Measurements from ENCODE around the gene RAD51AP1.

Gene RAD51AP1

DNA sequence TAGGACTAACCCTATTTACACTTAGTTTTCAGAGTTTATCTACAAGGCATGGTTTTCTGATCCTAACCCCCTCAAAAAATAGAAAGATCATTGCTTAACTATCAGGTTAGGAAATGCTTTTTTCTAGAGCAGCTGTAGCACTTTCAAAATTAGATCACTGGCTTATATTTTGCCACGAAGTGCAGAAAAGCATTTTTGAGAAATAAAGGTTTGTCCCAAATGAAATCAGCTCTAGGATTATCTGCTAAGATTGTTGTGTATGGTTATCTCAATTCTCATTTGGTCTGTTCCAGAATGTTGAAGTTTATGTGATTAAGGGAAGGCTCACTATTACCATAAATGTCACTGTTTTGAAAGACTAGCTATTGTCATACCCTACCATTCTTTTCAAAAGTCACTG, 13.5 kb downstream of the RAD51AP1 start:
- no peak for DNase-seq

DNA sequence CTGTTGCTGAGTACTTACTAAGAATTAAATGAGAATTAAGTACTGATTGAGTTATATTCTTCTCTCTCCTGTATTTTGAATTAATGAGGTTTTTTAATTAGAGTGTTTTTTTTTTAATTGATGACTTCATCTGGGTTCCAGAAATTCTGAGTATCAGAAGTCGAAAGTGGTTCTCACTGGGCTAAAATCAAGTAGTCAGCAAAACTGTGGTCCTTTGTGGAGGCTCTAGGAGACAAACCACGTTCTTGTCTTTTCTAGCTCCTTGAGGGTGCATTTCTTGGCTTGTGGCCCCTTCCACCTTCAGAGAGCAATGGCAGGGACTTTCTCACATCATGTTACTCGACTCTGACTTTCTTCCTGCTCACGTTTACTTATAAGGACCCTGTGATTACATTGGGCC, 15.3 kb downstream of the RAD51AP1 start:
- no peak for DNase-seq

DNA sequence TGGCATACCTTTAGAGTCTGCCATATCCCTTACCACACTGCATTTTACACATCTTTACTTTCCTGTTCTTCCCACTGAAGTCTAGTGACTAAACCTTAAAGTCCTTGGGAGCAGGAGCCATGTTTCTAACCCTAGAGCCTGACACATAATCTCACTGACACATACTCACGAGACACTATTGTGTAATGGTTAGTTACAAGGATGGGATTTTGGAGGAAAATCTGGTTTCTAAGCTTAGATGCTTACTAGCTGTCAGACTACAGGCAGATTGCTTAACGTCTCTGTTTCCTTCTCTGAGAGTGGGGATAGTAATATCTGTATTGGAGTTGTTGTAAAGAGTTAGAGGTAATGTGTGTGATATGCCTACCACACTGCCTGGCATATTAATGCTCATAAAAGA, 17.1 kb downstream of the RAD51AP1 start:
- DNase-seq: no peak

DNA sequence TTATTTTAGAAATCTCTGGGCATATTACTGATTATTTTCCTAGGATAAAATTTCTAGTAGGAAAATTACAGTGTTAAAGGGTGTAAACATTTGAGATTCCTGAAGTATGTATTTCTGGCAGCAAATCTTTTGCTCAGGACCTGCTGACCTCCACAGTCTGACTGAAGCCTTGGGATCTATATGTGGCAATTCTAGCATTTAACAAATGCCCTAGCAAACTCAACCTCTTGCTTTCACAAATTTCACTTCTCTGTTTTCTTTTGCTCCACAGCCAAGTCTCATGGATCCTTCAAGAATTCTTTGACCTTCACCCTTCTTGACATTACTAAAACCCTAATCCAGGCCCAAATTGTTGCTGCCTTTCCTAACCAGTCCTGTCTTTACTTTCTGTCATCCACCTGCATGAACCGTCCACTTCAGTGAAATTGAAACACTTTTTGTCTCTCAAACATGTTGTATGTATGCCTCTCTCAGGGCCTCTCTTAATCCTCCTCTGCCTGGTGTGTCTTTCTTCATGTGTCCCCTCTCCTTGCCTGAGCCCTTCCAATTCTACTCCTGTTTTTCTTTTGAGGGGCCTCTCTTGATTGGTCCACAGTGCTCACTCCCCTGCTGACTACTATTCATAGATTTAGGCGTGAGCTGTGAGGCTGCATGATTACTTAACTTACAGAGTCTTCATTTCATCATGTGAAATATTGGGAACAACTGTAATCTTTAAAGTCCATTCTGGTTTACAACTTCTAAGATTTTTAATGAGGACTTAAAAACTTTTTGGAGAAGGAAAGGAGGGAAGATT, 18.2 kb downstream of the RAD51AP1 start:
- DNase-seq: no peak

DNA sequence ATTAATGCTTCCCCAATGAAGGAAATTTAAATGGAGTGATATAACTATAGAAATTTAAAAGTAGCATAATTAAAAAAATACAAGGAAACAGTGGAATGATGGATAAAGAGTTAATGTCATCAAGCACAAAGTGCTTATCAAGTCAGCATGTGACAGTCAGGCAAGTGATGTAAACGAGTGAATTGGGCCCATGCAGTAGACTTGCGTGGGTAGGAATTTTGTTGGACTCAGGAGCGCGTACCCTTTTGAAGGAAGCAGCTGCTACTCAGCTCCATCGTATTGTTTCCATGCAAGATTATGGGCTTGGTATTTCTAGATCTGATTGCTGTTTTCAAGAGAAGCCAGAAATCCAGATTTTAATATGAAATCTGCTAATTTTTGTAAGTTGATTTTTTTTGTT, 18.9 kb downstream of the RAD51AP1 start:
- no peak for DNase-seq

DNA sequence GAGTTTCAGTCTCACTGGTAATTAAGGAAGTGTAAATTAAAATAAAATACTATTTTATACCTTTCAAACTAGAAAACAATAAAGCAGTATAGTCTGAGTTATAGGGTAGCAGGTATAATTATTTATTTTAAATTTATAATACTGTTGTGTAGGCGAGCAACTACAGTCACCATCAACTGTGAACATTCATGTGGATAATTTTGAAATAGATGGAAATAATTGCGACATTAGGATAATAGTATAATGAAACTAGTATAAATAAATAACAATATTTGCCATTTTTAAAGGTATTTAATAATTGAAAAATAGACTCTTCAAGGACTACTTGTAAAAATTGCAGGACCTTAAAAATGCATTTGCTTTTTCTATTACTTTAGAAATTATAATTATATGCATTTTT, 19.5 kb downstream of the RAD51AP1 start:
- no peak for DNase-seq

DNA sequence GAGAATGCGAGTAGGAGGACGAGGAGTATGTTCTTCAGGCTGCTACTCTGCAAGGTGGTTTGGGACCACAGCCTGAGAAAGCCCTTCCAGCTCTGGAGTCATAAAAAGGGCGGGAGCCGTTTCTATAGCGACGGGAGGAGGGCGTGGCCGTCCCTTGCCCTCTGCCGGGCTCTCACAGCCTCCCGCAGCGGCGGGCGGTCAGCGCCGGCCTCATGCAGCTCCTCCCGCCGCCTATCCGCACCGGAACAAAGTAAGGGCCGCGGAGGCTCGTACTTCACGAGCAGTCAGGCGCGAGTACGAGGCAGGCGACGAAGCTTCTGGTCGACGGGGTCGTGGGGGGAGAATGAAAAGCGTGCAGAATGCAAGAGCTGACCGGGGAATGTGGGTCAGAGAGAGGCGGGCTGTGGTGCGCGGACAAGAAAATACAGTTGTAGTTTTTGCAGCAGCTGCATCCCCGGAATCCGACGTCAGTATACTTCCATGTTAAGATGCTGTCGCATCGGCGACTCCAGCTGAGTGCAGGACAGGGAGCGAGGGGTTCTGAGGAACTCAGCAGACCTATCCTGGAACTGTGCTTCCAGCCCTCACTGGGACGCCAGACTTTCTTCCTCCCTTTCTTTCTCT, 23.5 kb downstream of the RAD51AP1 start, which contains the start of gene DYRK4:
Gene DYRK4, plus strand, starts transcription at position 175 of the 624 bp plus-strand sequence. Its CDS starts 38 bp downstream, at position 213.
- DNase-seq: no peak

DNA sequence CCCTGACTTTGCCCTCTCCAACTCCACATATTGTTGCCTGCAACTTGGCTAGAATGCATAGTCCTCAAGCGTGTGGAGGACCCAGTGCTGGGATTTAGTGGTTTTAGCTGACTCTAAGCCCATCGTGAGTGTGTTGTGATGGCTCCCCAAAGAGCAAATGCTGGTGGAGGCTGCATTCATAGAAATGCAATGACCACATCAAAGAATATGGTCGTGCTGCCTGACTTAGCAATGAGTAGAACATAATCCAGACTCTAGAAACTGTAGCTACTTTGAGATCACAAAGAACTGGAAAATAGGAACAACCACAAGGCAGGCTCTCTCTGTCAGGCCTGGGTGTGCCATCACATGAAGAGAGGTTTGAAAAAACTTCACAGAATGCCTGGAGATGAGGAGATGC, 24.6 kb downstream of the RAD51AP1 start:
- DNase-seq: no peak

DNA sequence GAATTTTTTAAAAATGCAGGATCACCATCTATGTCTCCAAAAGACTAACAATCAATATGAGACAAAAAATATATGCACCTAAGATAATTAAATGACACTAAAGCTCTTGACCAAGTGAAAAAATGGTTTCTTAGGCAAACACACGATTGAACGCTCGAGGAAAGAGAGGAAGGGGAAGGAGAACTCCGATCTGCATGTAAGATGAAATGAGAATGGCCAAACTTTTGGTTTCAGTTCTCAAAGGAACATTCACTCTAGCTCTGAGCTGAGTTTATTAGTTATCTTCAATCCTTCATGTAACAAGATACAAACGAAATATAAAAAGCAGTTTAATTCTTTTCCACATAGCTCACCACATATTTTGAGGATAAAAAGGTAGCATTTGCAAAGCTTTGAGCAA, 26.1 kb downstream of the RAD51AP1 start:
- DNase-seq: no peak

DNA sequence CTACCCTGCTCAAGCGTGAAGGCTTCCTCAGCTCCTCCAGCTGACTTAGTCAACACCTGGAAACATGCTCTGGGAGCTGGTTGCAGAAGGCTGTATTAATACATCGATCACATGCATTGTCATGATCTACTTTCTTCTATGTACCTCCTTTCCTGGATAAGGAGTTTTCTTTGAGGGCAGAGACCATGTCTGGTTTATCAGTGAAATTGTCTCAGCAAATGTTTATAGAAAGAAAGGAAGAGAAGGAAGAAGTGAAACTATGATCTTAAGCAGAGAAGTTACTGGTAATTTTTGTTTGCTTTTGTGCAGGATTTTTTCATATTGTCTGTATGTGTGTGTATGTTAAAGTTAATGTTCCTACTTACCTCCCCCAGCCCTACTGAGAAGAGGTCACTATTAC, 27.8 kb downstream of the RAD51AP1 start:
- DNase-seq: no peak

DNA sequence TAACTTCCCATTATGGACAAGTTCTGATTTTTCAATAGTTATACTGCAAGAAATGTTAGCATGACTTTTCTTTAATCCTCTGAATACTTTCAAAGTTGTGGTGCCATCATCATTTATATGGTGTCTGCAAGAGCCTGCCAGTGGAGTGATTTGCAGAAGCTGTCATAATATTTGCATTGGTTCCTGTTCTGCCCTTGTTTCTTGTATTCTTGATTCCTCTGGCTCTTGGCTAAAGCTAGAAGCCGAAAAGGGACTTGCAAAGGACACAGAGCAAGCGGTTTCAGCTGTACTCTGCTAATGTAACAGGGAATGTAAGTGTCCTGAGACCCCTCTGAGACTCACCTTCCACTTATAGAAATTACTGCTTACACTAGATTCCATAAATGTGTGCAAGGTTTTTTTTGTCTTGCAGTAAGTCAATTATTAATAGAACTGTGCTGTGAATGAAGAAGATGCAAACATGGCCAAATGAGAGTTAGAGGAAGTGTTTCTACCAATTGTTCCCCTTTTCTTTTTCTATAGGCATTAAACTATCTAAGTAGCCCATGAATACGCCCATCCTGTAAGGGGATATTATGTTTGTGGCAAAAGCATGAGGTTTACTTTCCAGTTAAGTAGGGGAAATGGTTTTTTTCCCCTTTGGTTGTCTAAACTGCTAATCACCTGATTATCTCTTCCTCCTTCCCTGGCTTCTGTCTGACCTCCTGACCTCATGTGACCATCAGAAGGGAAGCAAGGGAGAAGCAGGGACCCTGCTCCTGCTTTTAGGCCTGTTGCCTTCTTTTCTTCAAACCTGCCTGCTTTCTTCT, 28.6 kb downstream of the RAD51AP1 start:
- DNase-seq: no peak

DNA sequence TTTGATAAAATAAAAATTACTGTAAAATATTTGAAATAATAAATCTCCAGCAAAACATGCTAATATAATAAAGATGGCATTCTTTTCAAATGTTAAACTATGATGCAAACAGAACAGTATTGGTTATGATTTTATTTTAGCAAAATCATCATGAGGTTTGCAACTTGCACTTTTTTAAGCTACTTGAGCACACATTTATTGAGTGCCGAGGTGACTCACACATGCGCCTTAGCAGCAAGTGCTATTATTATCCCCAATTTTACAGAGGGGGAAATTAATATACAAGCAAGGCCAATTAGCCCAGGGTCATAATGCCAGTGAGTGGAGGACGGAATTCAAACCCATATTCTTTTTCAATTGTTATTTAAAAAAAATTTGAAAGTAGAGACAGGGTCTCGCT, 30.6 kb downstream of the RAD51AP1 start:
- DNase-seq: no peak

DNA sequence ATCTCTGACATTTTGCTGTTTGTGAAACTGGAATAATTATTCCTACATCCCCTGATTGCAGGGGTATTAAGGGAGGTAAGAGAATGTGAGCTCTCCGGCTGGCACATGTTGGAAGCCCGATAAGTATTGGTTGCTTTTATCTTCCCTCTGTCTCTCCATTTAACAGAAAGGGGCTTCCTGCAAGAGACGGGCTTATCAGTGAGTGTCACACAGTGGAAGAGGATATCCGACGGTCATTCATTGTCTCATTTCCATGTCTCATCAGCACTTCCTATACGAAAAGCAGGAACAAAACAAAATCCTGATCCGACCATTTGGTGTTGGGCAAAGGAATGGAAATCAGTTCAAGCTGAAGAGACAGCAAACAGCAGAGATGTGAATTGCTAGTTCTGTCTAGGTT, 34.0 kb downstream of the RAD51AP1 start:
- no peak for DNase-seq

DNA sequence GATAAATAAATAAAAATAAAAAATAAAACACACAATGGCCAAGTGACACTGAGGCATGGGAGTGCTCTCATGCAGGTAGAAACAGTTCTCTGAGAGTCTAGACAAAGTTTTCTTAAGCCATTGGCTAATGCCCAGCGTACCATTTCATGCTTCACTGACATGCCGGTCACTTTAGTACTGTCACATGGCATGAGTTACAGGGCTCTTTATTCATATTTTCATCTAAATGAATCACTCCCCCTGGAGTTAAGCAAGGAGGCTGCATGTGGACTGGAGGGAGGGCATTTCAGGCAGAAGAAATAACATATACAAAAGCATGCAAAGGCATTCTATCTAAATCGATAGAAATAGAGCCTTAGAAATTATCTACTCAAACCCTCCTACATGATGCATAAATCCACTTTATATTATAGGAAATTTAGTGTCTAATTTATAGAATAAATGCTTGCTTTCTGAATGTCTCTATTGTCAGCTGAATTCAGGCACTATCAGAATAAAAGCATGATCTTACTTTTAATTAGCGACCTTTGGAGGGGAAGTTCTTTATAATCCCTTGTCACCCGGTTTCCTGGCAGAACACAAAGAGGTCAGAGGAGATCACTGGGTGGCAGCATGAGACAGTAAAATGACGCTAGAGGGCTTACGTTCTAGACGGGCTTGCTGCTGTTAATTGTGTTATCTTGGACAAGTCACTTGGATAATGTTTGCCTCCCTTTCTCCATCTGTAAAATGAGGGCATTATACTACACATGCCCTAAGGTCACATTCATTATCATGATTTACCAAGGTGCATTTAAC, 40.8 kb downstream of the RAD51AP1 start:
- peak in 1 of 6 experiments; percentile 10 for DNase-seq

DNA sequence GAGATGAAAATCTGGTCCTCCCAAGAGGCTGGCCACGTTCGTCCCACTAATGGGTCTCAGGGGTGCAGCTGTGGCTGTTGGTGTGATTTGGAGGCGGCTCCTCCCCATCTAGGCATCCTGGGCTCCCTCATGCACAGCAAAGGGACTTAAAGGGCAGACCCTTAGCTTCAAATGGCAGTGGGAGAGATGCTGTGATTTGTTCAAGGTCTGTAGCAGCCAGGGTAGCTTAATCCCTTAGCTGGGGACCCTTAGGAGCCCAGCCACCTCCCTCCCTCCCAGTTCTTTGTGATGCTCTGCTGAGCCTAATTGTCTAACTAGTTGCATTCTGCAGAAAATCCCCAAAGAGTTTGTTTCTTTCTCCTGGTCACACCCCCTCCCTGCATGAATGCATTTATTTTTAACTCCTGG, 41.6 kb downstream of the RAD51AP1 start:
- DNase-seq: no peak

DNA sequence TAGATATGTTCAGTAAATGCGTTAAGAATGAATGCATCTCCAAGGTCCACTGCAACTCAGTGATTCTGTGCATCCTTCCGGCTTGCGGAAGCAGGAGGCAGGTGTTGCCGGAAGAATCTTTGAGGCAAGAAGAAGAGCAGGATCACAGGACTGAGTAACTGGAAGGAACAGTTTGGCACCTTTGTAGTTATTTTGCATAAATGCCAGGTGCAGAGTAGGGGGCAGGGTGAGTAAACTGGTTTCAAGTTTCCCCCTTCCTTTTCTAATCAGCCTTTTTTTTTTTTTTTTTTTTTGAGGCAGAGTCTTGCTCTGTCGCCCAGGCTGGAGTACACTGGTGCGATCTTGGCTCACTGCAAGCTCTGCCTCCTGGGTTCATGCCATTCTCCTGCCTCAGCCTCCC, 45.6 kb downstream of the RAD51AP1 start:
- no peak for DNase-seq

DNA sequence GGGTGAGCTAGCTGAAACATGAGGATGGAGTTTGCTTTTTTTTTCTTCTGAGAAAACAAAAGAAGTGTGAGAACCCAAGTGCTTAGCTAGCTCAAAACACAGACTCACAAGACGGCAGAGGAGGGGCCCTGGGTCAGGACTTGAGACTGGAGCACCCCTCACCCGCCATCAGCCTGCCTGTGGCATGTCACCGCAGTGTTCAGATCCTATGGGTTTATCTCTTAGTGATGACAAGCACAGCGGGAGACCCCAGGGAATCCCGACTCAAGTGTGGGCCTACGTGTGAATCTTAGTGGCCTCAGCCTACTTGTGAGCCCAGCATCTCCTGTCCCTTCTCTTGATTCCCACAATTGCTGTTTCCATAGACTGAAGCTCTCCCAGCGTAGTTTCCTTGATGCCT, 46.2 kb downstream of the RAD51AP1 start:
- DNase-seq: no peak

DNA sequence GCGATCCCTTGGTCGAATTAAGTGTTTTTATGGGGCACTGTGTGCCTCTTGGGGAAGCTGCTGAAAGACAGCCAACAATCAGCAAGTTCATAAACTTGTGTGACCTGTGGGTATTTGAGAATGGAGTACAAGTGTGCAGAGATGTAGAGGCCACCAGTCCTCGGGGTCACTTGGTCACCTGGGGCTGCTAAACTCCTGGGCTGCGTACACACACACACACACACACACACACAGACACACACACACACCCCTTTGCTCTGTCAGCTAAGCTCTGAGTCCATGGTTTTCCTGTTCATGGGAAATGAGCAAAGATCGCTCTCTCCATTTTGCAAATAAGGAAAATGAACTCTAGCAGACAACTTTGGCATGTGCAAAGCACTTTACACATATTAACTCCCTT, 47.8 kb downstream of the RAD51AP1 start:
- DNase-seq: no peak

DNA sequence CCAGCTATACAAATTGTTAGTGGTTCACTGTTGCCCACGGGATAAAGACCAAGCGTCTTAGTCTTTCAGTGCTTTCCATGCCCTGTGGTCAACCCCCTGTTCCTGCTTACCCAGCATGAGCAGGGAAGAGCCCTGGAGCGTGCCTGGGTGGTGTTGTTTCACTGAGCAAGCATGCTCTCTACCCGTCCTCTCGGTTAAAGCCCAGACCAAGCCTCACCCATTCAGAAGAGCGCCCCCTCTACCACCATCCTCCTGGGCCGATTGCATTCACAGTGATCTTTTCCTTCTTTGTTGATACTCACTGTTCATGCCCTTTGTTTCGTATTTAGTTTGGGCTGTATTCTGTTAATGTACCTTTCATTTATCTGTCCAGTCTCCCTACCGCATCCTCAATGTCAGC, 48.4 kb downstream of the RAD51AP1 start:
- no peak for DNase-seq

DNA sequence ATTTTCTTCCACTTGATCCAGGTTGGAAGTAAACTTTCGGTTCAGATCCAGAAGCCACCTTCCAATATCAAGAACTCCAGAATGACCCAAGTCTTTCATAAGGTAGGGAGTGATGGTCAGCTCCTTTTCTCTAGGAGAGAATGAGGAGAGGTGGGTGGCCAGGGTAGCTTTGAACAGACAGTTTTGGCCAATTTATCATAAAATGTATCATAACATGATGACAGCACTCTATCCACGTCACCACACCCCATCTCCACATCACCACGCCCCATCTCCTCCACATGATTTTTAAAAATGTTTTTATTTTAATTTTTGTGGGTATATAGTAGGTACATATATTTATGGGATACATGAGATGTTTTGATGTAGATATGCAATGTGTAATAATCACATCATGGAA, 50.2 kb downstream of the RAD51AP1 start:
- DNase-seq: no peak

DNA sequence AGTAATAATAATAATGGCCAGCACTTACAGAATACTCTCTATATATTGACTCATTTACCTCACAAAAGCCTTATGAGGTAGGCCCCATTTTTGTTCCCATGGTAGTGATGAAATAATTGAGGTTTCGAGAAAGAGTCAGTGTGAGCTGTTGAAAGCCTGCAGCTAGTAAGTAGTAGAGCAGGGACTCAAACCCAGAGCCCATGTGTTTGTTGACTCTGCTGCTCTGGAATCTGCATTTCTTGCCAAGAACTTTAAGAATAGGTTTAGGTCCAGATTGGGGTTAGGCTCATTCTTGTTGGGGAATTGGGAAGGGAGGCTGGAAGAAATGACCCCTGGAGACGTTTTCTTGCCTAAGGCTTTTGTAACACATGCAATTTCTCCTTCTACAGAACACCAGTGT, 51.3 kb downstream of the RAD51AP1 start:
- DNase-seq: no peak

DNA sequence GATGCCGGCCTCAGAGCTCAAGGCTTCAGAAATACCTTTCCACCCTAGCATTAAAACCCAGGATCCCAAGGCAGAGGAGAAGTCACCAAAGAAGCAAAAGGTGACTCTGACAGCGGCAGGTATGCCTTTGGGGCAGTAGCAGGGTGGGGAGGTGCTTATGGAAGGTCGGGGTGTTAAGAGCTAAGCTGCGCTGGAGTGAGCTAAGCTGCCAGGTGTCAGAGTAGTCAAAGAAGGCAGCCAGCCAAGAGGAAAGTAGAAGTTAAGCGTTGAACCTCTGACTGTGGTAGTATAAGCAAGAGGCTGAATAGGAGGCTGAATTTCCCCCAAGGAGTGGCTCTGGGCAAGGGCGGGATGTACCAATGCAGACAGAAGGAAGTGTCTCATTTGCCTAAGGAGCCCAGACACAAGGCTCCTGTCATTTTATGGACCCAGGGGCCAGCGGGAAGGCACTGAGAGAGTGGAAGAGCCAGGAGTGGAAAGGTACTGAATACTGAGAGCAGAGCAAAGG, 52.5 kb downstream of the RAD51AP1 start:
- DNase-seq: no peak

DNA sequence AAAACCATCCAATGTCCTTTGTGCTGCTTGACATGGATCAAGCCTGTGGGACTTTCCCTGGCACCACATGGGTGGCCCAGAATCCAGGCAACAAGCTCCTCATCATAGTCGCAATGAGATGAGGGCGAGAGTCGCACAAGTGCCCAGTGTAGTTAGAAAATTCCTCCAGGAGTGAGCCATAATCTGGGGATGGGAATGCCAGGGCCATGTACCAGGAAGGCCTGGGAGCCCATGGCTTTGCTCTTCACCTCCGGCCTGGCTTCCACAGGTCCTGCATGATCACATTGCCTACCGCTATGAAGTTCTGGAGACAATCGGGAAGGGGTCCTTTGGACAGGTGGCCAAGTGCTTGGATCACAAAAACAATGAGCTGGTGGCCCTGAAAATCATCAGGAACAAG, 57.2 kb downstream of the RAD51AP1 start:
- DNase-seq: no peak

All from stimulated activated naive CD4-positive, alpha-beta T cell (primary cell).